Measurements from ENCODE around the gene VPS45. TPM values are rescaled to one million over a fixed set of nuclear protein-coding genes. Genes with fewer than 3 reads are reported as not detected.
A peak's percentile ranks its signal among the peaks of the same experiment; 100 is the strongest.

VPS45 gene
- total and polyA plus RNA-seq, 4 donors, result 7.7 to 24.2 (median 14.1) TPM

DNA sequence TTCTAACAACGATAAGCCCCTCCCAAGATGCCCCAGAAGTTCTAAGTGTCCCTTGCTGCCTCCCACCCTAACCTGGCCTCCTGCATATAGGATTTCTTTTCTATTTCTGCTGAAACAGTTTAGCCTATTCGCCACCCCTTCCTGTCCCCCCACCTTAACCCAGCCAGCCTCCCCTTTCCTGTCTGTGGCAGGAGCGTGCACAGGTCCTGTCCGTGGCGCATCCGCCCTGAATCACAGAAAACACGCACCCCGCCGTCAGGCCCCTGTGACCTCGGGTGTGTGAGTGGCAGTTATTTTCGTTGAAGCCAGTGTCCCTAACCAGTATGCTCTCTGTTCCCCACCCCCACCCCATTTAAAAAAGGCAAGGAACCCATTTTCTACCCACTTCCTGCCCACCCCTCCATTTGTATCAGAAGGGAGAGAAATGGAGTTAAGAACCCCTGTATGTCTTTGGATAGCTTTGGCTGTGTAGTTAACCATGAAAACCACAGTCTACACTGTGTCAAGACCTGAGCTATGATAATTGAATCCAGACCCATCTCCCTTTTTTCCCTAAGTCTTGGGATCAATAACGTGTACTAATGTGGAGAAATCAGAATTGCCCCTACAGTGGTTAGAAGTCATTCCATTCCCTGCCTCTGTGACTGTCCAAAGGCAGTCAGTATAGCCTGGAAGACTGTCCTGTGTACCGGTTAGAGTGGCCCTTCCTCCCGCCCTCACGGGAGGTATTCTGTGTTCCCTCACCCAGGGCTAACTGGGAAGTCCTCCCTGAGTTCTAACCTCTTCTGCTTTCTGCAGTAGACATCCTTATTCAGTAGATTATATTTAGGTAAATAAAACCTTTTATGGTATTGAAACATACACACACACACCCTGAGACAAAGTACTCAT lies 84.0 kb downstream of the VPS45 start:
- Histone ChIP-seq H3K9me3 (ENCODE audit: control insufficient read depth in 4 of 4, low read length in 3 of 4) (no peaks in the 10 kb centered on the region), H3K4me3 (ENCODE audit: low read depth in 1 of 3, low read length in 3 of 3) (peak overlapping the region; percentile 35 to 85 (median 40)), H3K27ac (ENCODE audit: low read depth in 1 of 2, low read length in 2 of 2) (peak overlapping the region; percentile 63 to 67), H3K27me3 (ENCODE audit: control insufficient read depth in 4 of 4, insufficient read depth in 4 of 4, low read length in 3 of 4) (no peaks in the 10 kb centered on the region), H3K9ac (ENCODE audit: low read depth in 1 of 2, low read length in 2 of 2) (peak overlapping the region in 1 of 2 donors; percentile 36), H3K4me1 (ENCODE audit: control insufficient read depth in 4 of 4, insufficient read depth in 4 of 4, low read length in 3 of 4) (peaks cover 0 to 5% (median 1%) of the 10 kb centered on the region in 4 donors), H3K36me3 (ENCODE audit: control insufficient read depth in 4 of 4, insufficient read depth in 3 of 4, low read depth in 1 of 4, low read length in 3 of 4) (peaks cover 0 to 7% (median 3%) of the 10 kb centered on the region in 4 donors)
- DNase-seq (ENCODE audit: low spot score), result no peak
- TF ChIP-seq JUND (IDR thresholded peaks at IDR 0.05) (no peak), RXRA (IDR thresholded peaks at IDR 0.05) (no peak), YY1 (IDR thresholded peaks at IDR 0.05) (no peak), EGR1 (IDR thresholded peaks at IDR 0.05; ENCODE audit: low read depth in 2 of 2) (no peak), GABPA (IDR thresholded peaks at IDR 0.05 in 1 of 2, conservative IDR thresholded peaks at IDR 0.05 in 1 of 2) (no peak), RAD21 (IDR thresholded peaks at IDR 0.05) (no peak), SP1 (IDR thresholded peaks at IDR 0.05) (no peak), HNF4A (conservative IDR thresholded peaks at IDR 0.05) (no peak), HNF4G (IDR thresholded peaks at IDR 0.05) (no peak), FOXA2 (IDR thresholded peaks at IDR 0.05) (no peak), FOXA1 (IDR thresholded peaks at IDR 0.05) (no peak), TAF1 (conservative IDR thresholded peaks at IDR 0.05) (no peak)
- TF ChIP-seq, protein P1, sequence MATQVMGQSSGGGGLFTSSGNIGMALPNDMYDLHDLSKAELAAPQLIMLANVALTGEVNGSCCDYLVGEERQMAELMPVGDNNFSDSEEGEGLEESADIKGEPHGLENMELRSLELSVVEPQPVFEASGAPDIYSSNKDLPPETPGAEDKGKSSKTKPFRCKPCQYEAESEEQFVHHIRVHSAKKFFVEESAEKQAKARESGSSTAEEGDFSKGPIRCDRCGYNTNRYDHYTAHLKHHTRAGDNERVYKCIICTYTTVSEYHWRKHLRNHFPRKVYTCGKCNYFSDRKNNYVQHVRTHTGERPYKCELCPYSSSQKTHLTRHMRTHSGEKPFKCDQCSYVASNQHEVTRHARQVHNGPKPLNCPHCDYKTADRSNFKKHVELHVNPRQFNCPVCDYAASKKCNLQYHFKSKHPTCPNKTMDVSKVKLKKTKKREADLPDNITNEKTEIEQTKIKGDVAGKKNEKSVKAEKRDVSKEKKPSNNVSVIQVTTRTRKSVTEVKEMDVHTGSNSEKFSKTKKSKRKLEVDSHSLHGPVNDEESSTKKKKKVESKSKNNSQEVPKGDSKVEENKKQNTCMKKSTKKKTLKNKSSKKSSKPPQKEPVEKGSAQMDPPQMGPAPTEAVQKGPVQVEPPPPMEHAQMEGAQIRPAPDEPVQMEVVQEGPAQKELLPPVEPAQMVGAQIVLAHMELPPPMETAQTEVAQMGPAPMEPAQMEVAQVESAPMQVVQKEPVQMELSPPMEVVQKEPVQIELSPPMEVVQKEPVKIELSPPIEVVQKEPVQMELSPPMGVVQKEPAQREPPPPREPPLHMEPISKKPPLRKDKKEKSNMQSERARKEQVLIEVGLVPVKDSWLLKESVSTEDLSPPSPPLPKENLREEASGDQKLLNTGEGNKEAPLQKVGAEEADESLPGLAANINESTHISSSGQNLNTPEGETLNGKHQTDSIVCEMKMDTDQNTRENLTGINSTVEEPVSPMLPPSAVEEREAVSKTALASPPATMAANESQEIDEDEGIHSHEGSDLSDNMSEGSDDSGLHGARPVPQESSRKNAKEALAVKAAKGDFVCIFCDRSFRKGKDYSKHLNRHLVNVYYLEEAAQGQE (IDR thresholded peaks at IDR 0.05), result no peak
- TF ChIP-seq, protein P2, sequence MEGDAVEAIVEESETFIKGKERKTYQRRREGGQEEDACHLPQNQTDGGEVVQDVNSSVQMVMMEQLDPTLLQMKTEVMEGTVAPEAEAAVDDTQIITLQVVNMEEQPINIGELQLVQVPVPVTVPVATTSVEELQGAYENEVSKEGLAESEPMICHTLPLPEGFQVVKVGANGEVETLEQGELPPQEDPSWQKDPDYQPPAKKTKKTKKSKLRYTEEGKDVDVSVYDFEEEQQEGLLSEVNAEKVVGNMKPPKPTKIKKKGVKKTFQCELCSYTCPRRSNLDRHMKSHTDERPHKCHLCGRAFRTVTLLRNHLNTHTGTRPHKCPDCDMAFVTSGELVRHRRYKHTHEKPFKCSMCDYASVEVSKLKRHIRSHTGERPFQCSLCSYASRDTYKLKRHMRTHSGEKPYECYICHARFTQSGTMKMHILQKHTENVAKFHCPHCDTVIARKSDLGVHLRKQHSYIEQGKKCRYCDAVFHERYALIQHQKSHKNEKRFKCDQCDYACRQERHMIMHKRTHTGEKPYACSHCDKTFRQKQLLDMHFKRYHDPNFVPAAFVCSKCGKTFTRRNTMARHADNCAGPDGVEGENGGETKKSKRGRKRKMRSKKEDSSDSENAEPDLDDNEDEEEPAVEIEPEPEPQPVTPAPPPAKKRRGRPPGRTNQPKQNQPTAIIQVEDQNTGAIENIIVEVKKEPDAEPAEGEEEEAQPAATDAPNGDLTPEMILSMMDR (IDR thresholded peaks at IDR 0.05; ENCODE audit: low read depth, low read length, missing input control), result no peak
- TF ChIP-seq, protein P3, sequence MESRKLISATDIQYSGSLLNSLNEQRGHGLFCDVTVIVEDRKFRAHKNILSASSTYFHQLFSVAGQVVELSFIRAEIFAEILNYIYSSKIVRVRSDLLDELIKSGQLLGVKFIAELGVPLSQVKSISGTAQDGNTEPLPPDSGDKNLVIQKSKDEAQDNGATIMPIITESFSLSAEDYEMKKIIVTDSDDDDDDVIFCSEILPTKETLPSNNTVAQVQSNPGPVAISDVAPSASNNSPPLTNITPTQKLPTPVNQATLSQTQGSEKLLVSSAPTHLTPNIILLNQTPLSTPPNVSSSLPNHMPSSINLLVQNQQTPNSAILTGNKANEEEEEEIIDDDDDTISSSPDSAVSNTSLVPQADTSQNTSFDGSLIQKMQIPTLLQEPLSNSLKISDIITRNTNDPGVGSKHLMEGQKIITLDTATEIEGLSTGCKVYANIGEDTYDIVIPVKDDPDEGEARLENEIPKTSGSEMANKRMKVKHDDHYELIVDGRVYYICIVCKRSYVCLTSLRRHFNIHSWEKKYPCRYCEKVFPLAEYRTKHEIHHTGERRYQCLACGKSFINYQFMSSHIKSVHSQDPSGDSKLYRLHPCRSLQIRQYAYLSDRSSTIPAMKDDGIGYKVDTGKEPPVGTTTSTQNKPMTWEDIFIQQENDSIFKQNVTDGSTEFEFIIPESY (IDR thresholded peaks at IDR 0.05), result no peak
- TF ChIP-seq, protein P4, sequence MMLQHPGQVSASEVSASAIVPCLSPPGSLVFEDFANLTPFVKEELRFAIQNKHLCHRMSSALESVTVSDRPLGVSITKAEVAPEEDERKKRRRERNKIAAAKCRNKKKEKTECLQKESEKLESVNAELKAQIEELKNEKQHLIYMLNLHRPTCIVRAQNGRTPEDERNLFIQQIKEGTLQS (IDR thresholded peaks at IDR 0.05), result no peak
- TF ChIP-seq, protein P5, sequence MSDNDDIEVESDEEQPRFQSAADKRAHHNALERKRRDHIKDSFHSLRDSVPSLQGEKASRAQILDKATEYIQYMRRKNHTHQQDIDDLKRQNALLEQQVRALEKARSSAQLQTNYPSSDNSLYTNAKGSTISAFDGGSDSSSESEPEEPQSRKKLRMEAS (IDR thresholded peaks at IDR 0.05), result no peak
- 64% methylated on average over 15 of the region's 15 CpGs for WGBS
